A549 (cell line): Measurements from ENCODE around the gene AMZ1. TPM values are rescaled to one million over a fixed set of nuclear protein-coding genes. Genes with fewer than 3 reads are reported as not detected.
A peak's percentile ranks its signal among the peaks of the same experiment; 100 is the strongest.

Source experiments
- ATAC-seq, 2 experiments: fragments of 200-7000 bp in 1 of 2; fragments of >200 bp in 1 of 2; cut with Nextera tagmentation in 1 of 2; cut with Tn5 transposase in 1 of 2; 3 replicates each; pipeline versions ENCODE4 v1.8.0 to v1.9.1; 2018 to 2020; ENCODE audit warnings: mild to moderate bottlenecking in 1 of 2, moderate library complexity in 1 of 2
- CTCF ChIA-PET: fragments of 300-600 bp; sonication (Branson Sonifier 250); formaldehyde crosslinking; extraction: SDS; loops from one replicate; lab custom pipeline; 2021; ENCODE audit warnings: antibody characterized with exemption, inconsistent platforms; lab: Yijun Ruan, JAX
- POLR2A ChIA-PET: fragments of 350-600 bp; formaldehyde crosslinking; extraction: SDS; loops from one replicate; lab custom pipeline; 2021; ENCODE audit warnings: antibody characterized with exemption, inconsistent platforms; lab: Yijun Ruan, JAX
- DNase-seq, 2 experiments: peaks; one replicate each; pipeline versions ENCODE4 v3.0.0 to v3.0.0-alpha.2; 2011 to 2016; ENCODE audit warnings: low read depth in 1 of 2, low spot score in 1 of 2
- FAIRE-seq: peaks from 2 replicates; lab custom pipeline; 2011; peaks lifted over from hg19 to GRCh38; lab: Jason Lieb, UNC
- H3K27ac ChIP-seq, 2 experiments: fragments of >200 bp; sonication (Bioruptor Twin); formaldehyde crosslinking; 3 replicates each; pipeline ENCODE4 v1.5.1; 2016 to 2017
- H3K4me1 ChIP-seq: fragments of >200 bp; sonication (Bioruptor Twin); formaldehyde crosslinking; 3 replicates; pipeline ENCODE4 v1.6.1; 2016
- H3K4me2 ChIP-seq: fragments of >200 bp; sonication (Bioruptor Twin); formaldehyde crosslinking; 3 replicates; pipeline ENCODE4 v1.6.1; 2016
- H3K4me3 ChIP-seq: fragments of >200 bp; sonication (Bioruptor Twin); formaldehyde crosslinking; 3 replicates; pipeline ENCODE4 v1.5.1; 2016
- H3K9me3 ChIP-seq: fragments of >200 bp; sonication (Bioruptor Twin); formaldehyde crosslinking; 3 replicates; pipeline ENCODE4 v1.6.1; 2016
- ATOH8 ChIP-seq: fragments of 250-450 bp; sonication (Bioruptor Pico); IDR thresholded peaks from 2 replicates; pipeline ENCODE4 v1.5.0; 2020; ENCODE audit warnings: low read depth, mild to moderate bottlenecking, moderate library complexity
- CBX2 ChIP-seq: fragments of 200-600 bp; sonication (generic); IDR thresholded peaks from 2 replicates; pipeline ENCODE4 v1.6.1; 2016; ENCODE audit warnings: low read depth, mild to moderate bottlenecking, borderline replicate concordance
- CBX8 ChIP-seq: fragments of 200-600 bp; sonication (generic); IDR thresholded peaks from 2 replicates; pipeline ENCODE4 v1.6.1; 2016
- CTCF ChIP-seq: fragments of >200 bp; sonication (Bioruptor Twin); formaldehyde crosslinking; IDR thresholded peaks from 3 replicates; pipeline ENCODE4 v1.5.1; 2016
- E2F6 ChIP-seq: IDR thresholded peaks from 2 replicates; pipeline ENCODE4 v1.6.1; 2012; ENCODE audit warnings: low read depth, borderline replicate concordance
- EHMT2 ChIP-seq: fragments of 200-600 bp; sonication (generic); IDR thresholded peaks from 2 replicates; pipeline ENCODE4 v1.6.1; 2016; ENCODE audit warnings: antibody characterized with exemption, low read depth, mild to moderate bottlenecking, moderate library complexity
- EP300 ChIP-seq, 2 experiments: fragments of >200 bp; sonication (Bioruptor Twin); formaldehyde crosslinking; IDR thresholded peaks; 2 replicates in 1 of 2; 3 replicates in 1 of 2; pipeline ENCODE4 v1.6.1; 2016 to 2017
- ESRRA ChIP-seq: fragments of 150-350 bp; IDR thresholded peaks from 2 replicates; pipeline ENCODE4 v1.6.1; 2014; ENCODE audit warnings: mild to moderate bottlenecking, low read length, borderline replicate concordance
- FOSB ChIP-seq: fragments of 250-450 bp; sonication (Bioruptor Pico); IDR thresholded peaks from 2 replicates; pipeline ENCODE4 v1.5.0; 2020; ENCODE audit warnings: mild to moderate bottlenecking, moderate library complexity
- GATA3 ChIP-seq: IDR thresholded peaks from 2 replicates; pipeline ENCODE4 v1.6.1; 2012; ENCODE audit warnings: borderline replicate concordance
- HOXB5 ChIP-seq: fragments of 250-450 bp; sonication (Bioruptor Pico); IDR thresholded peaks from 2 replicates; pipeline ENCODE4 v1.5.0; 2020; ENCODE audit warnings: mild to moderate bottlenecking, moderate library complexity
- JUN ChIP-seq, 2 experiments: fragments of >200 bp; sonication (Bioruptor Twin); formaldehyde crosslinking; IDR thresholded peaks; 2 replicates in 1 of 2; 3 replicates in 1 of 2; pipeline ENCODE4 v1.6.1; 2016 to 2017
- MAX ChIP-seq: IDR thresholded peaks from 2 replicates; pipeline ENCODE4 v1.6.1; 2012
- NPAS2 ChIP-seq: fragments of 250-450 bp; sonication (Bioruptor Pico); IDR thresholded peaks from 2 replicates; pipeline ENCODE4 v1.8.0; 2022; ENCODE audit warnings: mild to moderate bottlenecking, moderate library complexity, borderline replicate concordance
- POLR2AphosphoS2 ChIP-seq: conservative IDR thresholded peaks from 2 replicates; pipeline ENCODE4 v1.6.1; 2012; ENCODE audit warnings: low read length, improper control_type of control experiment, inconsistent platforms
- RAD21 ChIP-seq, 2 experiments: fragments of >200 bp in 1 of 2; sonication (Bioruptor Twin) in 1 of 2; formaldehyde crosslinking in 1 of 2; IDR thresholded peaks in 1 of 2; conservative IDR thresholded peaks in 1 of 2; 2 replicates in 1 of 2; 3 replicates in 1 of 2; pipeline ENCODE4 v1.6.1; 2012 to 2018; ENCODE audit warnings: inconsistent platforms in 1 of 2
- RCOR1 ChIP-seq: fragments of 150-350 bp; IDR thresholded peaks from 2 replicates; pipeline ENCODE4 v1.6.1; 2014; ENCODE audit warnings: antibody characterized with exemption, low read length, low read depth
- RFX5 ChIP-seq: fragments of 450-650 bp; IDR thresholded peaks from 2 replicates; pipeline ENCODE4 v1.7.1; 2014; ENCODE audit warnings: antibody characterized with exemption, mild to moderate bottlenecking, moderate library complexity
- SMC3 ChIP-seq: fragments of >200 bp; sonication (Bioruptor Twin); formaldehyde crosslinking; IDR thresholded peaks from 3 replicates; pipeline ENCODE4 v1.6.1; 2018; ENCODE audit warnings: inconsistent platforms
- SREBF2 ChIP-seq: fragments of 450-650 bp; IDR thresholded peaks from 2 replicates; pipeline ENCODE4 v1.6.1; 2014; ENCODE audit warnings: mild to moderate bottlenecking, moderate library complexity
- USF2 ChIP-seq: fragments of 450-650 bp; IDR thresholded peaks from 2 replicates; pipeline ENCODE4 v1.6.1; 2014; ENCODE audit warnings: antibody characterized with exemption
- ZSCAN20 ChIP-seq: fragments of 250-450 bp; sonication (Bioruptor Pico); IDR thresholded peaks from 2 replicates; pipeline ENCODE4 v1.8.0; 2022; ENCODE audit warnings: mild to moderate bottlenecking, moderate library complexity
- WGBS: methylation state at CpG from one replicate; pipeline ENCODE4 v1.1.6; 2017; ENCODE audit errors: missing lambda C conversion rate; 5-methylcytosine and 5-hydroxymethylcytosine counted together
- polyA plus RNA-seq, 4 experiments: library from polyadenylated mRNA; depleted of rRNA in 3 of 4; stranded (reverse); fragments of >200 nt; fragmentation: RNase III in 1 of 4; extraction: RNeasy Plus Mini Kit Qiagen cat#74134 plus additional on column Dnase treatment in 1 of 4; gene quantifications; 2 replicates in 3 of 4; 3 replicates in 1 of 4; pipeline ENCODE4 v1.2.3, GENCODE V29; 2011 to 2017
- TF ChIP-seq, protein P1 (sequence below): fragments of 200-600 bp; sonication (generic); IDR thresholded peaks from 2 replicates; pipeline ENCODE4 v1.6.1; 2016; ENCODE audit warnings: antibody characterized with exemption, mild to moderate bottlenecking, moderate library complexity
- TF ChIP-seq, protein P2 (sequence below): fragments of 250-450 bp; sonication (Bioruptor Pico); IDR thresholded peaks from 2 replicates; pipeline ENCODE4 v1.5.0; 2021; ENCODE audit warnings: mild to moderate bottlenecking, moderate library complexity, borderline replicate concordance

The AMZ1 gene
- polyA plus RNA-seq, 2 of the 4 experiments (the other 2 are of a cell fraction), result 0.01 TPM; not detected in 1

DNA sequence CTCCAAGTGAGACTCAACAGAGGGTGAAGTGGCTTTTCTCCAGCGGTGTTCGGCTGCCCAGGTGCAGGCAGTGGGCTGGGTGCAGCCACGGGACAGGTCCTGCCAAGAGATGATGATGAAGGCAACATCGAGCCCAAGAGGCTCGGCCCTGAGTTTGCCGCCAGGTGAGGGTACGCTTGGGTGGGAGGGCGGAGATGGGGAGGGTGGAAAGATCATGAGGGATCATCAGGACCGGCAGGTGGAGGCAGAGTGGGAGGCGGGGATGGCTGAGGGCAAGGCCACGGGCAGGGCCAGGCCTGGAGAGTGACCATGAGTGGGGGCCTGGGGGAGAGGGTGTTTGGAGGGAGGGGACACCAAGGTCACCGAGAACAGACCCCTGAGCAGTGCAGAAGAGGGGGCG is 17.8 kb upstream of the AMZ1 start:
- TF ChIP-seq FOSB (no peak), CBX8 (no peak), JUN (IDR thresholded peaks at IDR 0.05) (no peak), GATA3 (no peak), RFX5 (no peak), POLR2AphosphoS2 (no peak), ATOH8 (no peak), NPAS2 (CRISPR knock-in tag) (no peak), EP300 (IDR thresholded peaks at IDR 0.05) (no peak), CBX2 (no peak), RAD21 (conservative IDR thresholded peaks at IDR 0.05 in 1 of 2, IDR thresholded peaks at IDR 0.05 in 1 of 2) (no peak), EHMT2 (no peak), RCOR1 (no peak), ZSCAN20 (no peak), SREBF2 (no peak), HOXB5 (no peak), E2F6 (no peak), ESRRA (no peak)
- TF ChIP-seq, protein P1, sequence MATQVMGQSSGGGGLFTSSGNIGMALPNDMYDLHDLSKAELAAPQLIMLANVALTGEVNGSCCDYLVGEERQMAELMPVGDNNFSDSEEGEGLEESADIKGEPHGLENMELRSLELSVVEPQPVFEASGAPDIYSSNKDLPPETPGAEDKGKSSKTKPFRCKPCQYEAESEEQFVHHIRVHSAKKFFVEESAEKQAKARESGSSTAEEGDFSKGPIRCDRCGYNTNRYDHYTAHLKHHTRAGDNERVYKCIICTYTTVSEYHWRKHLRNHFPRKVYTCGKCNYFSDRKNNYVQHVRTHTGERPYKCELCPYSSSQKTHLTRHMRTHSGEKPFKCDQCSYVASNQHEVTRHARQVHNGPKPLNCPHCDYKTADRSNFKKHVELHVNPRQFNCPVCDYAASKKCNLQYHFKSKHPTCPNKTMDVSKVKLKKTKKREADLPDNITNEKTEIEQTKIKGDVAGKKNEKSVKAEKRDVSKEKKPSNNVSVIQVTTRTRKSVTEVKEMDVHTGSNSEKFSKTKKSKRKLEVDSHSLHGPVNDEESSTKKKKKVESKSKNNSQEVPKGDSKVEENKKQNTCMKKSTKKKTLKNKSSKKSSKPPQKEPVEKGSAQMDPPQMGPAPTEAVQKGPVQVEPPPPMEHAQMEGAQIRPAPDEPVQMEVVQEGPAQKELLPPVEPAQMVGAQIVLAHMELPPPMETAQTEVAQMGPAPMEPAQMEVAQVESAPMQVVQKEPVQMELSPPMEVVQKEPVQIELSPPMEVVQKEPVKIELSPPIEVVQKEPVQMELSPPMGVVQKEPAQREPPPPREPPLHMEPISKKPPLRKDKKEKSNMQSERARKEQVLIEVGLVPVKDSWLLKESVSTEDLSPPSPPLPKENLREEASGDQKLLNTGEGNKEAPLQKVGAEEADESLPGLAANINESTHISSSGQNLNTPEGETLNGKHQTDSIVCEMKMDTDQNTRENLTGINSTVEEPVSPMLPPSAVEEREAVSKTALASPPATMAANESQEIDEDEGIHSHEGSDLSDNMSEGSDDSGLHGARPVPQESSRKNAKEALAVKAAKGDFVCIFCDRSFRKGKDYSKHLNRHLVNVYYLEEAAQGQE, result no peak
- TF ChIP-seq, protein P2, sequence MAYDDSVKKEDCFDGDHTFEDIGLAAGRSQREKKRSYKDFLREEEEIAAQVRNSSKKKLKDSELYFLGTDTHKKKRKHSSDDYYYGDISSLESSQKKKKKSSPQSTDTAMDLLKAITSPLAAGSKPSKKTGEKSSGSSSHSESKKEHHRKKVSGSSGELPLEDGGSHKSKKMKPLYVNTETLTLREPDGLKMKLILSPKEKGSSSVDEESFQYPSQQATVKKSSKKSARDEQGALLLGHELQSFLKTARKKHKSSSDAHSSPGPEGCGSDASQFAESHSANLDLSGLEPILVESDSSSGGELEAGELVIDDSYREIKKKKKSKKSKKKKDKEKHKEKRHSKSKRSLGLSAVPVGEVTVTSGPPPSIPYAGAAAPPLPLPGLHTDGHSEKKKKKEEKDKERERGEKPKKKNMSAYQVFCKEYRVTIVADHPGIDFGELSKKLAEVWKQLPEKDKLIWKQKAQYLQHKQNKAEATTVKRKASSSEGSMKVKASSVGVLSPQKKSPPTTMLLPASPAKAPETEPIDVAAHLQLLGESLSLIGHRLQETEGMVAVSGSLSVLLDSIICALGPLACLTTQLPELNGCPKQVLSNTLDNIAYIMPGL, result no peak
- H3K4me3 ChIP-seq, result no peak overlapping the region
- DNase-seq (no peak), ATAC-seq (no peak), FAIRE-seq (no peak)
- ChIA-PET POLR2A (no interaction called here), CTCF (interaction anchor here (0.6 to 9.2 kb wide), 39 partner anchors 8 to 535 kb away, joined by 3 to 108 read pairs (median 4); no protein-coding TSS in a partner anchor)
- H3K4me1 ChIP-seq, result no peaks in the 10 kb centered on the region
- H3K27ac ChIP-seq, result no peak overlapping the region
- no peak overlapping the region for H3K4me2 ChIP-seq
- 68% methylated on average over 13 of the region's 13 CpGs for WGBS
- peaks cover 3% of the 10 kb centered on the region; the same call in 2 of the 3 replicates for H3K9me3 ChIP-seq

DNA sequence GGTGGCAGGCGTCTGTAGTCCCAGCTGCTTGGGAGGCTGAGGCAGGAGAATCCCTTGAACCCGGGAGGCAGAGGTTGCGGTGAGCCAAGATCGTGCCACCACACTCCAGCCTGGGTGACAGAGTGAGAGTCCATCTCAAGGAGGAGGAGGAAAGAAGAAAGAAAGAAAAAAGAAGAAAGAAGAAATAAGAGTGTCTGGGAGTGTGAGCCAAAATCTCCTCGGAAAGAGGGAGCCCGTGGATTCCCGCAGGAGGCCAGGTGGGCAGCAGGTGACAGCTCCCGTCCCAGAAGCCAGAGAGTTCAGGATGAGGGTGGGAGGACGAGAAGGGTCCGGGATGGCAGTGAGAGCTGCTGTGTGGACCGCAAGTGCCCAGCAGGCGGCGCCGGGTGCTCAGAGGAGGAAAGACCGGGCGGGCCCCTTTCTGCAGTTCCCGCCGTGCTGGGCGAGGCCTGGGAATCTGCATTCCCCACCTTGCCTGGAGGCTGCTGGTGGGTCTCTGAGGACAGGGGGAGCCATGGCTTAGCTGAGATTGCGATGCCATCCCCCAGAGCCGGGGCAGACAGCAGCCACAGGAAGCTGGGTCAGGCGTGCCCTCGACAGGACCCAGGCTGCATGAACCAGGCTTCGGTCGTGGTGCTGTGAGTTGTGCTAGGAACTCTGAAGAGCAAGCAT is 17.1 kb upstream of the AMZ1 start:
- DNase-seq (peak; percentile 72 to 83), FAIRE-seq (no peak)
- H3K4me2 ChIP-seq, result peak overlapping the region; percentile 55
- peak; percentile 79 for TF ChIP-seq CTCF
- peak; percentile 83 to 85 for TF ChIP-seq RAD21 (conservative IDR thresholded peaks at IDR 0.05 in 1 of 2, IDR thresholded peaks at IDR 0.05 in 1 of 2)
- TF ChIP-seq SREBF2, result no peak
- 0 out of 2 replicates have a peak, but pooled peaks have one; percentile 58 for TF ChIP-seq E2F6
- TF ChIP-seq USF2, result no peak
- TF ChIP-seq SMC3, result peak; percentile 76
- peak; percentile 40; the same call in 1 of the 2 replicates for TF ChIP-seq MAX
- TF ChIP-seq, all 56 proteins: peak for 5
- CTCF ChIA-PET, result interaction anchor here (0.6 to 9.2 kb wide), 47 partner anchors 9 to 1961 kb away, joined by 3 to 108 read pairs (median 4); no protein-coding TSS in a partner anchor
- Histone ChIP-seq H3K4me1 (no peaks in the 10 kb centered on the region), H3K9me3 (peaks cover 3% of the 10 kb centered on the region; the same call in 2 of the 3 replicates), H3K27ac (no peak overlapping the region), H3K4me3 (no peak overlapping the region)
- 15% methylated on average over 25 of the region's 25 CpGs for WGBS
- POLR2A ChIA-PET, result no interaction called here
- ATAC-seq, result peak; percentile 86 to 95
